ENCODE data around the gene HEPN1.

The HEPN1 gene

DNA sequence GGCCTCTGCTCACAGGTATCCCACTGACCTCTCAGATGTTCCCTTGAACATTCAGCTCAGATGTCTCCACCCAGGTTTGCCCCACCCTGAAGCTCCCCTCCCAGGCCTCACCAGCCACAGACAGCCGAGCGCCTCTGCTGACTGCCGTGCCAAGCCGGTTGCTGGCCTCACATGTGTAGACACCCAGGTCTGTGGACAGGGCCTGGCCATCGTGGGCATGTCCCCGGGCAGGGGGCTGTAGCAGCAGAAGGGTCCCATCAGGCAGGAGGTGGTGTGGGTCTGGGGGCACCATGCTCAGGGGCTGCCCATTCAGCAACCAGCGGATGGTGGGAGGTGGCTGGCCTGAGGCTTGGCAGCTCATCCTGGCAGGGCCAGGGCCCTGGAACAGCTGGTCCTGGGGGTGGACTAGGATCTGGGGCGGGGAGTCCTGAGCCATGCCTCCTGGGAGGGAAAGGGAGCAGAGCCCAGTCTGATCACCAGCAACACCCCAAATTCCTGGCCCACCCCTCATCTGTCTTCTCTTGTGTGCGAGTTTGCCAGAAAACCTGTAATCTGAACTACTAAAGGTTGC lies 22.1 kb upstream of the HEPN1 start:
- DNase-seq (ENCODE audit: low read depth, low spot score) = no peak
- H3K4me3 ChIP-seq (ENCODE audit: low read length) = no peak overlapping the region

DNA sequence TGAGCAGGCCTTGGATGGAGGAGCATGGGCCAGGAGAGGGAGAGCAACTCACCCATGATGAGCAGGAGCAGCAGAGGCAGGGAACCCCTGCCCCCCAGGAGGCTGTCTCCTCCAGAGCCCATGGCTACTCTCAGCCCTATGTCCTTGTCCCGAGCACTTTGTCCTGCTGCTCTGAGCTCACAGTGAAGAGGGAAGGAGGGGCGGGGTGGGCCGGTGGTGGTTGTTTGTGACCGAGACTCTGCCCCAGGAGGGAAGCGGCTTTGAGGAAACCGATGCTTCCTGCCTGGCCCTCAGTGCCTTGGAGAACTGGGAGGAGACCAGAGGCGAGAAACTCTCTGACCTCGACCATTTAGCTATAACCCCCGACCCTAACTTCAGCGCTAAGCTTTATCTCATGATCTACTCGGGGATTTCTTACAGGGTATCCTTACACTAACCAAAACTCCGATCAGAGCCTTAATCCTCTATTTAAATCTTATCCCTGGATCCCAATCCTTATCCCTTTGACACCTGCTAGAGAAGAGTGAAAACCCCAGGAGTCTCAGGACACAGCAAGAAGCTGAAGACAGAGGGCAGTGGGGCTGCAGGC lies 21.3 kb upstream of the HEPN1 start, which contains the start of gene ROBO4:
Gene ROBO4 (minus strand): TSS at position 192 of the 589 bp plus-strand sequence. CDS start 70 bp downstream, at position 122.
- DNase-seq (ENCODE audit: low read depth, low spot score) = no peak
- H3K4me3 ChIP-seq (ENCODE audit: low read length) = no peak within 1 kb of the TSS

DNA sequence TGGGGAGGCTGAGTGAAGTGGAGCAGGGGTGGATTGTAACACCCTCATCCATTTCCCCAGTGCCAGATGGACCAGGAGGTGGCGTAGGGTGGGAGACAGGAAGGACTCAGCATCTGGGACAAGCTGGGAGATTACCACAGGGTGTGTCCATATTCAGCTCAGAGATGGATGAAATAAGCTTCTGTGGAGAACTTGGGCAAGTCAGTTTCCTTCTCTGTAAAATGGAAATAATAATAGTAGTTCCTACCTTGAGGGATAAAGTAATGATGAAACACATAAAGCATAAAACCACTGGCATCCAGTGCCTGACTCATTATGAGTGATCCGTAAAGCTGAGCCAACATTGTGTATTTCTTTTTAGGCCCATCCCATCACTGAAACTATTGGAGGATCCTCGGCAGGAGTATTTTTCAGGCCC lies 20.8 kb upstream of the HEPN1 start:
- DNase-seq (ENCODE audit: low read depth, low spot score) = no peak
- no peak overlapping the region for H3K4me3 ChIP-seq (ENCODE audit: low read length)

- DNase-seq (ENCODE audit: low read depth, low spot score) = no peak
- H3K4me3 ChIP-seq (ENCODE audit: low read length) = no peak overlapping the region
These were observed 20.3 kb upstream of the HEPN1 start for GRCh38 chr11:124898711-124899110.

- no peak overlapping the region for H3K4me3 ChIP-seq (ENCODE audit: low read length)
- DNase-seq (ENCODE audit: low read depth, low spot score) = no peak
These were observed 19.5 kb upstream of the HEPN1 start for GRCh38 chr11:124899383-124900145.

DNA sequence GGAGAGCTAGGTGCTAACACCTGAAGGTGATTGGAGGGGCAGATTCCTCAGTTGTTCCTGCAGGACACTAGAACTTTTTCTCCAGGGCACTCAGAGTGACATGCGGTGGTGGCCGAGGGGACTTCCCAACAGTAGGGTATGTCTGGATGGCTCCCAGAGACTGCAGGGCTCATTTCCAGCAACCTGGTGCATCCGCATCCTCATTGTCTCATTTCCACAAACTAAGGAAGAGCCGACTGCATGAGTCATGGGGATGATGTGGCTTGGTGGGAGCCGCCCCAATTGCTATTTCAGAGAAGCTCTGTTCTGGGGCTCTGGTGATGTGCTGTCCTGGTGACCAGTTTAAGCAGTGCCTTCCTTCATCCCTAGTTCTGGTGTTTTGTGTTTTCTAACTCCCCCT lies 18.6 kb upstream of the HEPN1 start:
- H3K4me3 ChIP-seq (ENCODE audit: low read length) = no peak overlapping the region
- no peak for DNase-seq (ENCODE audit: low read depth, low spot score)

DNA sequence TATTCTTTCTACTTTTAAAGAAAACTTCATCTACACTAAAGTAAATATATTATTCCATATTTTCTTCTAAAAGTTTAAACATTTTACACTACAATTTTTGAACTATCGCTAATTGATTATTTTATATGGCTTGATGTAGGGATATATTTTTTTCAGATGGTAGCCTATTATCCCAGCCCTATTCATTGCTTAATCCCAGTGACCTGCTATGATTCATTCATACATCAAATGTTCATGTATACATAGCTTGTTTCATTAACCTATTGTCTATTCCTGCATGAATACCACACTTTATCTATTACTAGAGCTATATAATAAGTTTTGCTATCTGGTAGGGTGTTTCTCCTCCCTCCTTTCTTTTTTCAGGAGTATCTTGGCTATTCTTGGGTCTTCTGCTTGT lies 16.4 kb upstream of the HEPN1 start:
- no peak for DNase-seq (ENCODE audit: low read depth, low spot score)
- no peak overlapping the region for H3K4me3 ChIP-seq (ENCODE audit: low read length)

DNA sequence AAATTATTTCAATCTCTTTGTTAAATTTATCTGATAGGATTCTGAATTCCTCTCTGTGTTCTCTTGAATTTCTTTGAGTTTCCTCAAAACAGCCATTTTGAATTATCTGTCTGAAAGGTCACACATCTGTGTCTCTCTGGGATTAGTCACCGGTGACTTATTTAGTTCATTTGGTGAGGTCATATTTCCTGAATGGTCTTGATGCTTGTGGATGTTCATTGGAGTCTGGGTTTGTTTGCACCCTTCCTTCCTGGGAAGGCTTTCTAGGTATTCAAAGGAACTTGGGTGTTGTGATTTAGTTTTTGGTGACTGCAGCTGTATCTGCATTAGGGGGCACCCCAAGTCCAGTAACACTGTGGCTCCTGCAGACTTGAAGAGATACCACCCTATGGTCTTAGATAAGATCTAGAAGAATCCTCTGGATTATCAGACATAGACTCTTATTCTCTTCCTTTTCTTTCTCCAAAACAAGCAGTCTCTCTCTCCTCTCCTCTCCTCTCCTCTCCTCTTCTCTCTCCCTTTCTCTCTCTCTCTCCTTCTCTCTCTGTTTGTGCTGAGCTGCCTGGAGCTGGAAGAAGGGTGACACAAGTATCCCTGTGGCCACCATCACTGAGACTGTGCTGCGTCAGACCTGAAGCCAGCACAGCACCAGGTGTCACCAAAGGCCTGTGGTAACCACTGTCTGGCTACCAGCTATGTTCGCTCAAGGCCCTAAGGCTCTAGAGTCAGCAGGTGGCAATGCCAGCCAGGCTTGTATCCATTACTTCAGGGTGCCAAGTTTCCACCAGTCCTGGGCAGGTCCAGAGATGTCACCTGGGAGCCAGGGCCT lies 3.3 kb upstream of the HEPN1 start:
- DNase-seq (ENCODE audit: low read depth, low spot score) = peak; percentile 59
- H3K4me3 ChIP-seq (ENCODE audit: low read length) = no peak overlapping the region

DNA sequence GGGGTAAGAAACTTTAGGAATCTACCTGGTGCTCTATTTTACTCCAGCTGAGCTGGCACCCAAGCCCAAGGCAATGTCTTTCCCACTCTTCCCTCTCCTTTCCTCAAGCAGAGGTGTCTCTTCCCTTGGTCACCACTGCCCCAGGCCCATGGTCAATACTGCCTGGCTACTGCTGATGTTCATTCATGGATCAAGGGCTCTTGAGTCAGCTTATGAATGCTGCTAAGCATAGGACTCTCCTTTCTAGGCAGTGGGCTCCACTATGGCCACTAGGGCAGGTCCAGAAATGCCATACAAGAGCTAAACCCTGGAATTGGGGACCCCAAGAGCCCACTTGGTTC lies 2.7 kb upstream of the HEPN1 start:
- DNase-seq (ENCODE audit: low read depth, low spot score) = no peak
- H3K4me3 ChIP-seq (ENCODE audit: low read length) = no peak overlapping the region

GRCh38 chr11:124917115-124917637 lies 1.9 kb upstream of the HEPN1 start:
- H3K4me3 ChIP-seq (ENCODE audit: low read length) = no peak overlapping the region
- DNase-seq (ENCODE audit: low read depth, low spot score) = peak; percentile 72

GRCh38 chr11:124919898-124920297 lies 848 bp downstream of the HEPN1 start:
- H3K4me3 ChIP-seq (ENCODE audit: low read length) = no peak overlapping the region
- no peak for DNase-seq (ENCODE audit: low read depth, low spot score)

DNA sequence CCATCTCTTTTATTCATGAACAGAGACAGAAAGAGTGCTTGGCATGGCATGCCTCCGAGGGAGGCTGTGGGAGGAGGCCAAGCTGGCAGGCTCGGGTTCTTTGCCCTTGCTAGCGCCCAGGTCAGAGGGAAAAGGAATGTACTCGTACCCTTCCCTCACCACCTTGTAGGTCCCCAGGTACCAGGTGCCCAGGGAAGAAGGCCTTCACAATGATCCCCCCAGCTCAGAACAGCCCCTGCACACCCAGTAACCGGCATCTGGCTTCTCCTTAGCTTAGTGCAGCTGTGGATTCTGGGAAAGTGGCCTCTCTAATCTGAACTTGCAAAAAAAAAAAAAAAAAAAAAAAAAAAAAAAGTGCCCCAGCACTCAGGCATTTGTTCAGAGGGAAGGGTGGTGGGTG lies 1.3 kb downstream of the HEPN1 start:
- no peak overlapping the region for H3K4me3 ChIP-seq (ENCODE audit: low read length)
- DNase-seq (ENCODE audit: low read depth, low spot score) = no peak

DNA sequence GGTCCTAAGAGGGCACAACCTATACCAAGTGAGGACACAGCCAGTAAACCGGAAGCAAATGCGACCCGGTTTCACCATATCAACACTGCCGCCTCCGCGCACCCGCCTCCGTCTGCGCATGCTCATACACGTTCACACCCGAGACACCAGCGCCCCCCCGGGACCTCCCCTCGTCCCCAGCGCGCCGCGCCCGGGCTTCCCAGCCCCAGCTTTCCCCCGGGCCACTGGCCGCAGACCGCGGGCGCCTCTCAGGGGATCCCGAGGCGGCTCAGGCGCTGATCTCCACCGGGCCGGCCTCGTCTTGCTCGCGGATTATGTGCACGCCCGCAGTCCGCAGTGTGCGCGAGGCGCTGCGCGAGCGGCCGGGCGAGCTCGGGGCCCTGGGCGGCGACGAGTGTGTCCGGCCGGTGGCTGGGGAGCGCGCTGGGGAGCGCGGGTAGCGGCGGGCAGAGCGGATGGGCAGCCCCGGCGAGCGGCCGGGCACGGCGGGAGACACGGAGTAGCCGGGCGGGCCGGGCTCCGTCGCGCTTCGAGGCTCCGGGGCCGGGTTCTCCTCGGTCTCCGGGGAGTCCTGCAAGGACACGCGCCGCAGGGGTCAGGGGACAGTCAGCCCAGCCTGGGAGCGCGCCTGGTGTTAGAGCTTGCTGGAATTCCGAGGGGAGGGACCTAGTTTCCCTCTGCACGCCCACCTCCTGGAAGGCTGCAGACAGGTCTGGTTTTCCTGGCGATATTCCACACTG lies 2.0 kb downstream of the HEPN1 start:
- H3K4me3 ChIP-seq (ENCODE audit: low read length) = no peak overlapping the region
- no peak for DNase-seq (ENCODE audit: low read depth, low spot score)

GRCh38 chr11:124922831-124923230 lies 3.8 kb downstream of the HEPN1 start:
- DNase-seq (ENCODE audit: low read depth, low spot score) = peak; percentile 94
- H3K4me3 ChIP-seq (ENCODE audit: low read length) = peak overlapping the region; percentile 23

DNA sequence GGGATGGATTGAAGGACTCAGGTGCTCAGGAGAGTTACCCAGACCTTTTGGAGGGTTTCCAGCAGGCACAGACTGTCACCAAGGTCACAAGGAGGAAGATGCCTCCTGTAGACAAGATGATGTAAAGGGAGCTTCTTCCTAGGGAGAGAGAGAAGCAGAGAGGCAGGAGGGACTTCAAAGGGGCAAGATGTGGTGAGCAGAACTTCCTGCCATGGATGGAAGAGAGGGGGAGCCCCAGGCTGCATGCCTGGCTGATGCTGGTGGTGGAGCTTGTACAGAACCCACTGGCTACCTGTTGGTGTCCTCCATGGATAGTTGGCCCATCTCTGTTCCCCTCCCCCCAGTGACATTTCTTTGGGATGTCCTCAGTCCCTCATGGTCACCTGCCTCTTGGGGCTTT lies 4.2 kb downstream of the HEPN1 start:
- H3K4me3 ChIP-seq (ENCODE audit: low read length) = peak overlapping the region; percentile 23
- peak; percentile 89 for DNase-seq (ENCODE audit: low read depth, low spot score)

DNA sequence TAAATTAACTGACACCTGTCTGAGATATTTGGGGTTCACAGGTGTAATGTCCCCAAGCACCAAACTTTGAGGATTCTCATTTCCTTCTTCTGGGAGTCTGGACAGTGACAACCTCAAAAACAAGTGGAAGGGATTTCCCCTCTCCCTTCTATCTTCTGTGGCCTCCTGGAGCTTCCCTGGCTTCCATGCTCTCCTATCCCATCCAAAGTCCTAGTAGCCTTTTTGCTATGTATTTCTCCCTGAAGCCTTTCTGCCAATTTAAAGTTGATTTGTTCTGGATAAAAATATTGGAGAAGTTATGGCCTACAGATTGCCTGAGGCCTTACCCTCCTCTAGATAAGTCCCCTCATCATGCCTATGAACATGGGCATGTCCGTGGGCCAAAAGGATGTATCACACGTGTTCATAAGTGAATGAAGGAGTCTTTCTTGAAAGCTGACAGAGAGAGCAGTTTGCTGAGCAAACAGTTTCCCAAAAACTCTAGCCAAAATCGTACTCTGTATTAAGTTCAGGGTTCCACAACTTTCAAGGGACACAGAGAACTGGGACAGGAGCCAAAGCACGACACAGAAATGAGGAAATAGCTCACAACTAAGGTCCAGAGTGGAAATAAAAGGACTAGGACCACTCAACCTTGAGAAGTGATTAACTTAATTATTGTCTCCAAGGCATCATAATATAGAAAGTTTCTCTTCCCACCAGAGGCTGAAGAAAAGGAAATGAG lies 10.1 kb downstream of the HEPN1 start:
- no peak overlapping the region for H3K4me3 ChIP-seq (ENCODE audit: low read length)
- DNase-seq (ENCODE audit: low read depth, low spot score) = no peak

GRCh38 chr11:124930799-124931198 lies 11.7 kb downstream of the HEPN1 start:
- no peak overlapping the region for H3K4me3 ChIP-seq (ENCODE audit: low read length)
- no peak for DNase-seq (ENCODE audit: low read depth, low spot score)

DNA sequence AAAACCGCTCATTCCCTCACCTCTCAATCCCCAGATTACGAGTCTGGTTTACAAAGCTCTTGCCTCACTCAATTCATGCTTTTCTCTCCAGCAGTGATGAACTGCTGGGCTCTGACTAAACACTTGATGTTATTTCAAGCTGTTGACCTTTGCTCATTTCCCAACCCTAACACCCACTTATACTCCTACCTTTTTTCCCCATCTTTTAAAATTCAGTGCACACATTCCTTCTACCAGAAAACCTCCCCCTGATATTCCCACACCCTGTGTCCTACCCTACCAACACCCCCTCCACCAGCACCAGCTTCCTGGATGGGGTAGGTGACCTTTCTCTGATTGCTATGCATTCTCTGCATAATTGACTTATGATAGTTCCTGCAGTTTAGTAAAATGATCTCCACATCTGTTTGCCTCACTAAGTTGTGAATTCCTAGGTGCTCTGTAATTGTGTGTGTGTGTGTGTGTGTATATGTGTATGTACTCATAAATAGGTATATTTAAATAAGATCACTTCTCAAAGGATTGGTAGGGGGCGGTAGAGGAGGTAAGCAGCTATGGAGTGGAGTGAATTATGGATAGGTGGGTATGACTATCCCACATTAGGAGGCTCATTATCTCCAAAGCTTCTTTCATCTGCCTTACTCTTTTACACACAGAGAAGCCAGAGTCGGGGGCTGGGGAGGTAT lies 16.0 kb downstream of the HEPN1 start:
- no peak for DNase-seq (ENCODE audit: low read depth, low spot score)

More for the DNA sequence above, 16.0 kb downstream of the HEPN1 start:
- H3K4me3 ChIP-seq (ENCODE audit: low read length) = no peak overlapping the region
